ENCODE results near the gene DPH5.

- TF ChIP-seq EP300 (IDR thresholded peaks at IDR 0.05) (no peak), CTCF (IDR thresholded peaks at IDR 0.05) (no peak), POLR2A (IDR thresholded peaks at IDR 0.05) (no peak)
These were observed 3.6 kb upstream of the DPH5 start for GRCh38 chr1:101029184-101029583.
